Measurements from ENCODE around the gene LTO1. TPM values are rescaled to one million over a fixed set of nuclear protein-coding genes. Genes with fewer than 3 reads are reported as not detected.
A peak's percentile ranks its signal among the peaks of the same experiment; 100 is the strongest.

The LTO1 gene
- total and polyA plus RNA-seq, 2 of the 13 experiments (the other 11 are each of a cell fraction or from before 2014, with no cell fraction given): 11.8 to 15.0 TPM

- ATAC-seq (peak; percentile 57), FAIRE-seq (no peak), DNase-seq (ENCODE audit: low spot score) (peak; percentile 50)
- peaks cover 37% of the 10 kb centered on the region for H4K20me1 ChIP-seq (ENCODE audit: insufficient read depth, low read length)
- in situ Hi-C loops (cut with HindIII; ENCODE audit: extremely low pct_ligation_motif_present, low pct_unique_long_range_greater_than_20kb): loop anchor here (5.0 to 25.0 kb wide), 3 partner anchors 206 to 351 kb away; partner anchors contain the start of gene MYEOV
- peak overlapping the region; percentile 95 for H3K9ac ChIP-seq (ENCODE audit: insufficient read depth, low read depth, low read length)
- CTCF ChIA-PET (ENCODE audit: low intra/inter-chr PET ratio, low total read pairs): interaction anchor here (0.8 to 4.1 kb wide), 7 partner anchors 27 to 542 kb away, joined by 3 to 26 read pairs (median 9); no protein-coding TSS in a partner anchor
- H3K27me3 ChIP-seq (ENCODE audit: control insufficient read depth in 1 of 2, insufficient read depth in 2 of 2, low read length in 2 of 2): peaks cover 0 to 5% of the 10 kb centered on the region in 2 experiments; a peak in 1 of 5 replicates
- peak overlapping the region; percentile 87 for H3K27ac ChIP-seq (ENCODE audit: extremely low read length, insufficient read depth, low read length)
- peak overlapping the region; percentile 86 to 99 (median 94) for H3K4me3 ChIP-seq (replicated peaks in 1 of 3; ENCODE audit: insufficient read depth in 1 of 3, low read depth in 2 of 3, low read length in 3 of 3)
- peaks cover 37% of the 10 kb centered on the region for H3K79me2 ChIP-seq (ENCODE audit: insufficient read depth, low read length)
- 2% methylated on average over 9 of the region's 81 CpGs for WGBS (ENCODE audit: low lambda C conversion rate)
- H3K9me3 ChIP-seq (ENCODE audit: low read length): no peaks in the 10 kb centered on the region
- BruUV-seq (replicated peaks): no TSS peak
- peaks cover 27% of the 10 kb centered on the region for H3K4me1 ChIP-seq (ENCODE audit: insufficient read depth, low read length)
- peaks cover 21 to 37% of the 10 kb centered on the region in 2 experiments for H3K36me3 ChIP-seq (replicated peaks in 1 of 2; ENCODE audit: control insufficient read depth in 1 of 2, insufficient read depth in 2 of 2, low read length in 2 of 2)
- no peak overlapping the region for H2AFZ ChIP-seq (ENCODE audit: low read length)
- peak overlapping the region; percentile 72 for H3K4me2 ChIP-seq (ENCODE audit: low read depth, low read length)
- POLR2A ChIA-PET: interaction anchor here (0.9 to 5.5 kb wide), 9 partner anchors 12 to 541 kb away, joined by 3 to 40 read pairs (median 5); no protein-coding TSS in a partner anchor
- intact Hi-C loops (cut with micrococcal nuclease; ENCODE audit: unreplicated experiment): loop anchor here (1.0 to 10.0 kb wide), 5 partner anchors 27 to 538 kb away; no protein-coding TSS in a partner anchor
- TF ChIP-seq MYPOP (CRISPR knock-in tag; IDR thresholded peaks at IDR 0.05): peak; percentile 78; the same call in 1 of the 2 replicates
- TF ChIP-seq NCOA2 (CRISPR knock-in tag; IDR thresholded peaks at IDR 0.05): 0 out of 2 replicates have a peak, but pooled peaks have one; percentile 10
- 0 out of 2 replicates have a peak, but pooled peaks have one; percentile 57 for TF ChIP-seq ZNF614 (CRISPR knock-in tag; IDR thresholded peaks at IDR 0.05; ENCODE audit: borderline replicate concordance)
- TF ChIP-seq ZFP91 (CRISPR knock-in tag; IDR thresholded peaks at IDR 0.05; ENCODE audit: borderline replicate concordance): 0 out of 2 replicates have a peak, but pooled peaks have one; percentile 24
- peak; percentile 50; the same call in 1 of the 2 replicates for TF ChIP-seq ZNF205 (CRISPR knock-in tag; IDR thresholded peaks at IDR 0.05)
- 0 out of 2 replicates have a peak, but pooled peaks have one; percentile 7 for TF ChIP-seq ZSCAN21 (CRISPR knock-in tag; IDR thresholded peaks at IDR 0.05; ENCODE audit: borderline replicate concordance)
- TF ChIP-seq PHF8 (CRISPR knock-in tag; IDR thresholded peaks at IDR 0.05): 0 out of 2 replicates have a peak, but pooled peaks have one; percentile 20
- no peak for TF ChIP-seq JUN (CRISPR knock-in tag; IDR thresholded peaks at IDR 0.05)
- peak; percentile 81 for TF ChIP-seq ZNF547 (CRISPR knock-in tag; IDR thresholded peaks at IDR 0.05)
- TF ChIP-seq FOXC1 (CRISPR knock-in tag; IDR thresholded peaks at IDR 0.05; ENCODE audit: borderline replicate concordance): peak; percentile 67; the same call in 1 of the 2 replicates
- peak; percentile 89 for TF ChIP-seq RBFOX2 (IDR thresholded peaks at IDR 0.05; ENCODE audit: low read depth, low read length)
- peak; percentile 33; the same call in 1 of the 2 replicates for TF ChIP-seq MXD1 (CRISPR knock-in tag; IDR thresholded peaks at IDR 0.05)
- 0 out of 2 replicates have a peak, but pooled peaks have one; percentile 16 for TF ChIP-seq ZZZ3 (CRISPR knock-in tag; IDR thresholded peaks at IDR 0.05; ENCODE audit: borderline replicate concordance)
- no peak for TF ChIP-seq ZBTB3 (CRISPR knock-in tag; IDR thresholded peaks at IDR 0.05; ENCODE audit: borderline replicate concordance, low read depth)
- peak; percentile 45 for TF ChIP-seq SAP130 (CRISPR knock-in tag; IDR thresholded peaks at IDR 0.05; ENCODE audit: low read depth)
- no peak for TF ChIP-seq ZNF329 (CRISPR knock-in tag; IDR thresholded peaks at IDR 0.05; ENCODE audit: low read depth)
- TF ChIP-seq MXI1 (IDR thresholded peaks at IDR 0.05; ENCODE audit: borderline replicate concordance, low read depth, low read length): peak; percentile 39; the same call in 1 of the 3 replicates
- peak; percentile 40; the same call in 1 of the 2 replicates for TF ChIP-seq ZNF331 (CRISPR knock-in tag; IDR thresholded peaks at IDR 0.05)
- TF ChIP-seq XRCC5 (optimal IDR thresholded peaks at IDR 0.05; ENCODE audit: low read length): peak; percentile 71
- peak; percentile 34; the same call in 1 of the 2 replicates for TF ChIP-seq PHF21A (CRISPR knock-in tag; IDR thresholded peaks at IDR 0.05)
- 0 out of 2 replicates have a peak, but pooled peaks have one; percentile 31 for TF ChIP-seq ZFP37 (CRISPR knock-in tag; IDR thresholded peaks at IDR 0.05; ENCODE audit: borderline replicate concordance)
Observed at GRCh38 chr11:69642913-69643632, 32.1 kb downstream of the LTO1 start.

All from HepG2 (cell line).